Duodenal mucosa (tissue), 2 donors: ENCODE results near the gene DDX28.
"Not testable (repeated sequence)": the region's sequence is repeated elsewhere in the genome, so short reads cannot be mapped to it uniquely, and the experiment has no call there.

Experiments used
- H3K27ac ChIP-seq: one replicate; pipeline ENCODE4 v1.7.0; 2013; ENCODE audit warnings: low read depth, low read length
- H3K27me3 ChIP-seq, 2 donors: one replicate each; pipeline ENCODE4 v1.7.0; 2013; ENCODE audit warnings: low read length in 2 of 2, control low read depth in 1 of 2; ENCODE audit not compliant: insufficient read depth in 2 of 2, control insufficient read depth in 1 of 2
- H3K36me3 ChIP-seq, 2 donors: one replicate each; pipeline ENCODE4 v1.7.0; 2013; ENCODE audit warnings: low read length in 2 of 2, control low read depth in 1 of 2; ENCODE audit not compliant: insufficient read depth in 2 of 2, control insufficient read depth in 1 of 2
- H3K4me1 ChIP-seq, 2 donors: one replicate each; pipeline ENCODE4 v1.7.0; 2013; ENCODE audit warnings: low read length in 2 of 2, control low read depth in 1 of 2; ENCODE audit not compliant: insufficient read depth in 2 of 2, control insufficient read depth in 1 of 2
- H3K4me3 ChIP-seq, 2 donors: one replicate each; pipeline ENCODE4 v1.7.0; 2013; ENCODE audit warnings: low read length in 2 of 2, low read depth in 1 of 2
- H3K9ac ChIP-seq, 2 donors: one replicate each; pipeline ENCODE4 v1.7.0; 2013; ENCODE audit warnings: low read length in 2 of 2, low read depth in 1 of 2
- H3K9me3 ChIP-seq, 2 donors: one replicate each; pipeline ENCODE4 v1.7.0; 2013; ENCODE audit warnings: low read length in 2 of 2, control low read depth in 1 of 2; ENCODE audit not compliant: control insufficient read depth in 1 of 2

The DDX28 gene

GRCh38 chr16:68037841-68038597 lies 15.0 kb upstream of the DDX28 start:
- Histone ChIP-seq H3K27me3 (no peaks in the 10 kb centered on the region), H3K9ac (no peak overlapping the region), H3K9me3 (no peaks in the 10 kb centered on the region), H3K4me3 (peak overlapping the region in 1 of 2 donors; percentile 30), H3K27ac (no peak overlapping the region), H3K4me1 (no peaks in the 10 kb centered on the region), H3K36me3 (no peaks in the 10 kb centered on the region)

GRCh38 chr16:68035227-68035626 lies 12.2 kb upstream of the DDX28 start:
- peaks cover 0 to 4% of the 10 kb centered on the region in 2 donors for H3K36me3 ChIP-seq
- H3K27ac ChIP-seq = no peak overlapping the region
- H3K4me1 ChIP-seq = no peaks in the 10 kb centered on the region
- no peaks in the 10 kb centered on the region for H3K9me3 ChIP-seq
- H3K4me3 ChIP-seq = no peak overlapping the region
- no peak overlapping the region for H3K9ac ChIP-seq
- H3K27me3 ChIP-seq = no peaks in the 10 kb centered on the region

- Histone ChIP-seq H3K9ac (no peak overlapping the region), H3K4me1 (no peaks in the 10 kb centered on the region), H3K27ac (no peak overlapping the region), H3K36me3 (peaks cover 0 to 4% of the 10 kb centered on the region in 2 donors), H3K4me3 (no peak overlapping the region), H3K27me3 (no peaks in the 10 kb centered on the region), H3K9me3 (no peaks in the 10 kb centered on the region)
These were observed 10.1 kb upstream of the DDX28 start for GRCh38 chr16:68033101-68033500.

GRCh38 chr16:68031951-68032350 lies 8.9 kb upstream of the DDX28 start:
- Histone ChIP-seq H3K9ac (no peak overlapping the region), H3K4me1 (no peaks in the 10 kb centered on the region), H3K9me3 (no peaks in the 10 kb centered on the region), H3K27me3 (no peaks in the 10 kb centered on the region), H3K27ac (no peak overlapping the region), H3K36me3 (peaks cover 0 to 4% of the 10 kb centered on the region in 2 donors), H3K4me3 (no peak overlapping the region)

GRCh38 chr16:68030108-68030507 lies 7.1 kb upstream of the DDX28 start:
- not testable (repeated sequence) for H3K9ac ChIP-seq, H3K4me3 ChIP-seq, H3K4me1 ChIP-seq, H3K27ac ChIP-seq, H3K36me3 ChIP-seq, H3K9me3 ChIP-seq, H3K27me3 ChIP-seq

GRCh38 chr16:68028996-68029395 lies 6.0 kb upstream of the DDX28 start:
- Histone ChIP-seq H3K9ac (no peak overlapping the region), H3K27ac (no peak overlapping the region)

GRCh38 chr16:68022278-68022727 lies 729 bp downstream of the DDX28 start:
- no peaks in the 10 kb centered on the region for H3K9me3 ChIP-seq
- no peak overlapping the region for H3K27ac ChIP-seq
- peaks cover 14 to 27% of the 10 kb centered on the region in 2 donors for H3K4me1 ChIP-seq
- H3K9ac ChIP-seq = peak overlapping the region; percentile 87 to 95
- H3K27me3 ChIP-seq = no peaks in the 10 kb centered on the region
- peaks cover 0 to 8% of the 10 kb centered on the region in 2 donors for H3K36me3 ChIP-seq
- peak overlapping the region; percentile 95 to 97 for H3K4me3 ChIP-seq

More at GRCh38 chr16:68028996-68029395, 6.0 kb upstream of the DDX28 start:
- H3K27me3 ChIP-seq = no peaks in the 10 kb centered on the region
- H3K36me3 ChIP-seq = peaks cover 0 to 4% of the 10 kb centered on the region in 2 donors
- H3K4me1 ChIP-seq = peaks cover 0 to 2% of the 10 kb centered on the region in 2 donors
- H3K4me3 ChIP-seq = no peak overlapping the region
- no peaks in the 10 kb centered on the region for H3K9me3 ChIP-seq

- H3K4me1 ChIP-seq = peaks cover 14 to 27% of the 10 kb centered on the region in 2 donors
- no peaks in the 10 kb centered on the region for H3K27me3 ChIP-seq
- peaks cover 0 to 8% of the 10 kb centered on the region in 2 donors for H3K36me3 ChIP-seq
- peak overlapping the region; percentile 95 to 97 for H3K4me3 ChIP-seq
- H3K27ac ChIP-seq = no peak overlapping the region
- H3K9me3 ChIP-seq = no peaks in the 10 kb centered on the region
- no peak overlapping the region for H3K9ac ChIP-seq
These were observed 1.5 kb downstream of the DDX28 start for GRCh38 chr16:68021490-68021889.

- Histone ChIP-seq H3K4me3 (no peak overlapping the region), H3K9me3 (no peaks in the 10 kb centered on the region), H3K4me1 (peaks cover 14 to 27% of the 10 kb centered on the region in 2 donors), H3K36me3 (peaks cover 0 to 8% of the 10 kb centered on the region in 2 donors), H3K27ac (no peak overlapping the region), H3K9ac (no peak overlapping the region), H3K27me3 (no peaks in the 10 kb centered on the region)
These were observed 3.8 kb downstream of the DDX28 start for GRCh38 chr16:68019167-68019680.

GRCh38 chr16:68015681-68016080 lies 7.4 kb downstream of the DDX28 start, which contains the start of gene DPEP2NB:
Gene DPEP2NB (minus strand): TSS chr16:68015911. CDS start chr16:68015770, 141 bp downstream.
- Histone ChIP-seq H3K27me3 (no peaks in the 10 kb centered on the region), H3K4me1 (no peaks in the 10 kb centered on the region), H3K4me3 (no peak within 1 kb of the TSS), H3K36me3 (no peaks in the 10 kb centered on the region), H3K9ac (no peak within 1 kb of the TSS), H3K9me3 (no peaks in the 10 kb centered on the region), H3K27ac (no peak within 1 kb of the TSS)
